Measurements from ENCODE around the gene MAP3K12. TPM values are rescaled to one million over a fixed set of nuclear protein-coding genes. Genes with fewer than 3 reads are reported as not detected.

The MAP3K12 gene
- total RNA-seq, 1 donor from 2014 or later: 11.1 TPM

DNA sequence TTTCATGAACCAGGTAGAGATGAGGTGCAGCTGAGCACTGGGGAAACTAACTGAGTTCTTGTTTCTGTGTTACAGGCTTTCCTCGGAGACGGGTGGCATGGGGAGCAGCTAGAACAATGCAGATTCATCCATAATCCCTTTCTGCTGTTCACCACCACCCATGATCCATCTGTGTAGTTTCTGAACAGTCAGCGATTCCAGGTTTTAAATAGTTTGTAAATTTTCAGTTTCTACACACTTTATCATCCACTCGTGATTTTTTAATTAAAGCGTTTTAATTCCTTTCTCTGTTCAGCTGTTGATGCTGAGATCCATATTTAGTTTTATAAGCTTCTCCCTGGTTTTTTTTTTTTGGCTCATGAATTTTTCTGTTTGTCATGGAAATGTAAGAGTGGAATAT, 19.9 kb downstream of the MAP3K12 start:
- H3K4me3 ChIP-seq (ENCODE audit: insufficient read depth, low read depth, low read length): no peak overlapping the region
- H3K36me3 Mint-ChIP-seq (ENCODE audit: low read depth, unreplicated experiment): peaks cover 26% of the 10 kb centered on the region
- peak overlapping the region; percentile 16 for H3K27ac ChIP-seq (ENCODE audit: low read depth, low read length)
- H3K79me2 ChIP-seq (ENCODE audit: insufficient read depth, low read length): peaks cover 49% of the 10 kb centered on the region
- H3K9ac ChIP-seq (ENCODE audit: low read length): peak overlapping the region; percentile 28
- H3K4me2 ChIP-seq (ENCODE audit: low read length): no peak overlapping the region
- peaks cover 20% of the 10 kb centered on the region for H3K4me1 ChIP-seq (ENCODE audit: insufficient read depth, low read length)
- H3K36me3 ChIP-seq (ENCODE audit: insufficient read depth, low read length): peaks cover 75% of the 10 kb centered on the region
- no peaks in the 10 kb centered on the region for H3K9me3 ChIP-seq (ENCODE audit: insufficient read depth, low read depth, low read length)
- no peak for TF ChIP-seq EZH2 (IDR thresholded peaks at IDR 0.05; ENCODE audit: insufficient read depth, low read length)
- TF ChIP-seq, protein P1, sequence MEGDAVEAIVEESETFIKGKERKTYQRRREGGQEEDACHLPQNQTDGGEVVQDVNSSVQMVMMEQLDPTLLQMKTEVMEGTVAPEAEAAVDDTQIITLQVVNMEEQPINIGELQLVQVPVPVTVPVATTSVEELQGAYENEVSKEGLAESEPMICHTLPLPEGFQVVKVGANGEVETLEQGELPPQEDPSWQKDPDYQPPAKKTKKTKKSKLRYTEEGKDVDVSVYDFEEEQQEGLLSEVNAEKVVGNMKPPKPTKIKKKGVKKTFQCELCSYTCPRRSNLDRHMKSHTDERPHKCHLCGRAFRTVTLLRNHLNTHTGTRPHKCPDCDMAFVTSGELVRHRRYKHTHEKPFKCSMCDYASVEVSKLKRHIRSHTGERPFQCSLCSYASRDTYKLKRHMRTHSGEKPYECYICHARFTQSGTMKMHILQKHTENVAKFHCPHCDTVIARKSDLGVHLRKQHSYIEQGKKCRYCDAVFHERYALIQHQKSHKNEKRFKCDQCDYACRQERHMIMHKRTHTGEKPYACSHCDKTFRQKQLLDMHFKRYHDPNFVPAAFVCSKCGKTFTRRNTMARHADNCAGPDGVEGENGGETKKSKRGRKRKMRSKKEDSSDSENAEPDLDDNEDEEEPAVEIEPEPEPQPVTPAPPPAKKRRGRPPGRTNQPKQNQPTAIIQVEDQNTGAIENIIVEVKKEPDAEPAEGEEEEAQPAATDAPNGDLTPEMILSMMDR (IDR thresholded peaks at IDR 0.05; ENCODE audit: insufficient read depth, low read depth, low read length): no peak
- no peaks in the 10 kb centered on the region for H3K27me3 Mint-ChIP-seq (ENCODE audit: low read depth, unreplicated experiment)
- H3K4me3 Mint-ChIP-seq (ENCODE audit: unreplicated experiment): no peak overlapping the region
- H3K27ac Mint-ChIP-seq (ENCODE audit: unreplicated experiment): peak overlapping the region; percentile 75
- H2AFZ ChIP-seq (ENCODE audit: low read depth, low read length): no peak overlapping the region
- no peaks in the 10 kb centered on the region for H3K9me3 Mint-ChIP-seq (ENCODE audit: unreplicated experiment)
- FAIRE-seq (no peak), DNase-seq (ENCODE audit: low read depth) (no peak)
- no peaks in the 10 kb centered on the region for H3K27me3 ChIP-seq (ENCODE audit: insufficient read depth, low read length)
- peaks cover 97% of the 10 kb centered on the region for H4K20me1 ChIP-seq (ENCODE audit: insufficient read depth, low read length)
- H3K4me1 Mint-ChIP-seq (ENCODE audit: low read depth, unreplicated experiment): peaks cover 44% of the 10 kb centered on the region

GRCh38 chr12:53478865-53479264, 20.4 kb downstream of the MAP3K12 start:
- H3K4me3 Mint-ChIP-seq (ENCODE audit: unreplicated experiment): no peak overlapping the region
- no peak for DNase-seq (ENCODE audit: low read depth)
- peak overlapping the region; percentile 28 for H3K9ac ChIP-seq (ENCODE audit: low read length)
- peak overlapping the region; percentile 53 for H3K27ac Mint-ChIP-seq (ENCODE audit: unreplicated experiment)
- no peaks in the 10 kb centered on the region for H3K27me3 ChIP-seq (ENCODE audit: insufficient read depth, low read length)
- FAIRE-seq: no peak
- H3K36me3 ChIP-seq (ENCODE audit: insufficient read depth, low read length): peaks cover 79% of the 10 kb centered on the region
- H3K79me2 ChIP-seq (ENCODE audit: insufficient read depth, low read length): peaks cover 54% of the 10 kb centered on the region
- no peaks in the 10 kb centered on the region for H3K9me3 Mint-ChIP-seq (ENCODE audit: unreplicated experiment)
- peak overlapping the region; percentile 16 for H3K27ac ChIP-seq (ENCODE audit: low read depth, low read length)
- H3K36me3 Mint-ChIP-seq (ENCODE audit: low read depth, unreplicated experiment): peaks cover 27% of the 10 kb centered on the region
- H4K20me1 ChIP-seq (ENCODE audit: insufficient read depth, low read length): peaks cover 97% of the 10 kb centered on the region
- H3K27me3 Mint-ChIP-seq (ENCODE audit: low read depth, unreplicated experiment): no peaks in the 10 kb centered on the region
- peaks cover 48% of the 10 kb centered on the region for H3K4me1 Mint-ChIP-seq (ENCODE audit: low read depth, unreplicated experiment)
- H3K9me3 ChIP-seq (ENCODE audit: insufficient read depth, low read depth, low read length): no peaks in the 10 kb centered on the region
- peaks cover 20% of the 10 kb centered on the region for H3K4me1 ChIP-seq (ENCODE audit: insufficient read depth, low read length)
- no peak overlapping the region for H2AFZ ChIP-seq (ENCODE audit: low read depth, low read length)
- H3K4me3 ChIP-seq (ENCODE audit: insufficient read depth, low read depth, low read length): no peak overlapping the region
- TF ChIP-seq EZH2 (IDR thresholded peaks at IDR 0.05; ENCODE audit: insufficient read depth, low read length): no peak
- TF ChIP-seq, protein P1 (IDR thresholded peaks at IDR 0.05; ENCODE audit: insufficient read depth, low read depth, low read length): no peak
- H3K4me2 ChIP-seq (ENCODE audit: low read length): no peak overlapping the region

DNA sequence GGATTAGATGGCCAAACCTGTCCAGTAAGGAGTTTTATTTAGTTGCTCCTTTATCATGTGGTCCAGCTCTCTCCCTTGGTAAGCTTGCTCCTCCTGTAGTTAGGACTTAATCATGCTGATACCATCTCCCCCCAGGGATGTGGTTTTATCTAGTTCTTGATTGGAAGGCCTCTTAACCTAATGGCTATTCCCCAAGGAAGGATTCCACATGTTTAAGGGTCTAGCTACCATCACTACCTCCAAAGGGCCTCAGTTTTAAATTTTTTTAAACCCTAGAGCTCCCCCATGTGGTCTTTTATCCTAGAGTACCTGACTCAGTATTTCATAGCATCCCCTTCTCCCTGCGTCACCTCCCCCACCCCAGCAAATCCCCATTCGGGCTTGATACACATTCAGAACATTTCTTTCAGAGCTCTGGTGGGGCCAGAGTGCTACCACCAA, 22.5 kb downstream of the MAP3K12 start:
- no peak for DNase-seq (ENCODE audit: low read depth)
- no peaks in the 10 kb centered on the region for H3K27me3 Mint-ChIP-seq (ENCODE audit: low read depth, unreplicated experiment)
- no peak overlapping the region for H3K4me3 ChIP-seq (ENCODE audit: insufficient read depth, low read depth, low read length)
- no peak overlapping the region for H3K4me2 ChIP-seq (ENCODE audit: low read length)
- no peak overlapping the region for H3K4me3 Mint-ChIP-seq (ENCODE audit: unreplicated experiment)
- no peak overlapping the region for H3K27ac ChIP-seq (ENCODE audit: low read depth, low read length)
- peaks cover 98% of the 10 kb centered on the region for H4K20me1 ChIP-seq (ENCODE audit: insufficient read depth, low read length)
- no peak overlapping the region for H2AFZ ChIP-seq (ENCODE audit: low read depth, low read length)
- H3K36me3 ChIP-seq (ENCODE audit: insufficient read depth, low read length): peaks cover 80% of the 10 kb centered on the region
- peak overlapping the region; percentile 78 for H3K27ac Mint-ChIP-seq (ENCODE audit: unreplicated experiment)
- H3K27me3 ChIP-seq (ENCODE audit: insufficient read depth, low read length): no peaks in the 10 kb centered on the region
- peaks cover 24% of the 10 kb centered on the region for H3K36me3 Mint-ChIP-seq (ENCODE audit: low read depth, unreplicated experiment)
- no peak for FAIRE-seq
- peaks cover 53% of the 10 kb centered on the region for H3K4me1 Mint-ChIP-seq (ENCODE audit: low read depth, unreplicated experiment)
- H3K9me3 ChIP-seq (ENCODE audit: insufficient read depth, low read depth, low read length): no peaks in the 10 kb centered on the region
- H3K4me1 ChIP-seq (ENCODE audit: insufficient read depth, low read length): peaks cover 19% of the 10 kb centered on the region
- H3K9me3 Mint-ChIP-seq (ENCODE audit: unreplicated experiment): no peaks in the 10 kb centered on the region
- no peak overlapping the region for H3K9ac ChIP-seq (ENCODE audit: low read length)
- TF ChIP-seq, protein P1 (IDR thresholded peaks at IDR 0.05; ENCODE audit: insufficient read depth, low read depth, low read length): no peak
- no peak for TF ChIP-seq EZH2 (IDR thresholded peaks at IDR 0.05; ENCODE audit: insufficient read depth, low read length)
- H3K79me2 ChIP-seq (ENCODE audit: insufficient read depth, low read length): peaks cover 74% of the 10 kb centered on the region
